ENCODE measurements around the gene INVS.
"Not testable (repeated sequence)": the region's sequence is repeated elsewhere in the genome, so short reads cannot be mapped to it uniquely, and the experiment has no call there.

Gene INVS

DNA sequence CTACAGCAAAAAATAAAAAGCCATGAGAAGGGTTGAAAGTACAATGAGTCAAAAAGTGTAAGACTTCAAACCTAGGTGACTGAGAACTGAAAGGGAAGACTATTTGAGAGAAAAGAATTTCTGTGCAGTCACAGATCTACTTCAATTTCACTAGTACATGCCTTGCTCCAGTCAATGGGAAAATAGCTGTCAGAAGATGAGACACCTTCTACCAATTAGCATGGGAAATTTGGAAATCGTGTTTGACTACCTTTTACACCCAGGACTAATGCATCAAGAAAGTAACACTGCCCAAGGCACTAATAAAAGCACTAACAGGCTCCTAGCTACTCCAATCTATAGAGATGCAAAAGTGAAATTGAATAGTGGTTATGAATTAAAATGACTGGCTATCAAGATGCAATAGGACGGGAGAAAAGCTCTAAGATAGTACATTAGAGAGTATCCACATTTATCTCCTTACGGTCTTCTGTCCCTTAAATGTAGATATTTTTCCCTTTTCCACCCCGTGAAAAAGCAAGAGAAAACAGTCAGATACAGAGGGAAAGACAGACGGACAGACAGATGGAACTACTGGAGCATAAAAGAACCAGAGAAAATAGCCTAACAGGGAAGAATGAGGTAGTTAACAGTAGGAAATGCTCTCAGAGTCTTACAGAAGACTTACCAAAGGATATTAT lies 15.5 kb upstream of the INVS start:
- no peak for DNase-seq

DNA sequence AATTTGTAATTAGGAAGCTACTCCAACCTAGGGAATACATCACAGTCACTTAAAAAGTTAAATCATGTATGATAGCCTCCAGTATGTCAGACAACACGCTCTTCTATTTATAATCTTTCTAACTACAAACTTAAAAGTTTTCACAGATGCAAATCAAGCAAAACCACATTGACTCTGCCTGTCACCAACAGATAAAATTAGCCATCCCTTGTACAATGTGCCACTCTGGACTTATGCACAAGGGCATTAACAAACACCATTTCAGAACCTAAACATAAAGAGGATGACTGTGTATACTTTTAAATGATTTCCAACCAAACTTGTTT lies 15.0 kb upstream of the INVS start:
- DNase-seq: no peak

DNA sequence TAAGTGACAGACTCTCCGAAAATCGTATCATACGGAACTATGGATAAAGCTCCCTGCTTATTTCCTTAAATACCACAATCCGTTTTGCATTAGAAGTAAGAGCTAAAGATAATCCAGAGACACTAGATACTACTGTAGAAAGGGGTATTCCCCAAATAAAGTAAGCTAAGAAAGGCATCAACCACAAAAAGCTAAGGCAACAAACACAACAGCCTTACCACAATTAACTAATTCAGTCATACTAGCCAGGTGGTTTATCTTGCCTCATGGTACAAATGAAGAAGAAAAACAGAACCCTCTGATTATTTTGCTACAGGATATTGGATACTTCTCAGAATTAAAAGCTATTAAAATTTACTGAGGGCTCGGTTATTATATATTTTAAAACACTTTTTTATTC lies 14.3 kb upstream of the INVS start:
- DNase-seq: no peak

DNA sequence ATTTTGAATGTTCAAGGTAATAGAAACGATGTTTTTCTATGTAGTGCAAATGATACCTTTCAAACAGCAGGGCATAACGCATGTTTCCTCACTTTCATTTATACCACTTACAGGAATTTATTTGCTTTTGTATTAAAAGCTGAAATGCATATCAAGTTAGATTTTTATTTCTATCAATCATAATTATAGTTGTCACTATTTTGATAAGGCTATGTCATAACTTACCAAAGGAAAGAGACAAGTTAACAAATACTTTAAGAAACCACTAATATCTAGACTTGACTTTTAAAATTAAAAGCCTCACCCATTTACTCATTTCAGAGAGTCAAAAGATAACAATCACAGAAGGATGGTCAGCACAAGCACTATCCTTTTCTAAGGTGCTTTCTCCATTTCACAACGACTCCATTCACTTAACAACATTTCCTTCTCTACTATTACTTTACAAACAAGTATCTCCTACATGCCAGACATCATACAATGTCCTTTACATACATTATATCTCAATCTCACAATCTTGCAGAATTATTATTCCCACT lies 12.9 kb upstream of the INVS start:
- no peak for DNase-seq

DNA sequence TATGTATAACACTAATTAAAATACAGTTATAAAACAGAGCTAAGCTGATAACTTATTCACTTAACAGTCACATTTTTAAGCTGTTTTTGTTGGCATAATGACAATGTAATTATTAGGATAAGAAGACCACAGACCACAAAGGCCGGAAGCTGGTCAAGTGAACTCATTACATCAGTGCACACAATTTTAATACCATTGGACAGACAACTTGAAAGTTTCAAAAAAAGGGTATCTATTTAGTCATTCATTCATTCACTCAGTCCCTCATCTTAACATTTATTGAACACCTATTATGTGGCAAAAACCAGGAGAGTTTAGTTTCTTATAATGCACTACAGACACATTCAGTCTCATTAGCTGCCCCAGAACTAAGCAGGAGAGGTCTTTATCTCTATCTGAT lies 11.8 kb upstream of the INVS start:
- no peak for DNase-seq

DNA sequence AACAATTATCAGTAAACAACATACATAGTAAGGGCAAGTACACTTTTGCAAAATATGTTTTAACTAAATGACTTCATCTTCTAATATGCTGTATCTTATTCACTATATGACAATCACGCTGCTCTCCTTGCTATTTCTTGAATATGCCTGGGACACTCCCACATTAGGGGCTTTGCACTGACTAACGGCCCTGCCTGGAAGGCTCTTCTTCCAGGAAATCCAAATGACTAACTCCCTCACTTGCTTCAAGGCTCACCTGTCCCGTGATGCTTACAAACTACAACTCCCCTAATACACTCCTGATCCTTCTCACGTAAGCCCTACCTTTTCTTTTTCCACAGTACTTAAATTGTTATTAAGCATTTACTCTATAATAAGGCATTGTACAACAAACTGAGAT lies 10.8 kb upstream of the INVS start:
- DNase-seq: no peak

DNA sequence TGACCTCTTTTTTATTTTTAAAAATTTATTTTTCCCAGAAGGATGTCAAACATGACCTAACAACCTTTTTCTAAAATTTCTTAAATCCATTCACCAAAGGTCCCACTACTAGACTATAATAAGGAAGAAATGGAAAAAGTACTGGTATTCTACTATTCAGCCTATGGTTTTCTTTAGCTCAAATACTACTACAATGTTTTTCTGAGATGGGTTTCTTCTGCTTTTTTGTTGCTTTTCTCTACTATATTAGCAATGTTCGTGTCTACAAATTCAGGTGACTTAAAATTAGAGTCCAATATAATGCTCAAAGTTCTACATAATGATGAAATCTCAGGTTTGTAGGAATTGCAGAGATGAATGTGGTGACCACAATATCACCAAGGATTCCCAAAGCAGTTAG lies 8.2 kb upstream of the INVS start:
- DNase-seq: no peak

DNA sequence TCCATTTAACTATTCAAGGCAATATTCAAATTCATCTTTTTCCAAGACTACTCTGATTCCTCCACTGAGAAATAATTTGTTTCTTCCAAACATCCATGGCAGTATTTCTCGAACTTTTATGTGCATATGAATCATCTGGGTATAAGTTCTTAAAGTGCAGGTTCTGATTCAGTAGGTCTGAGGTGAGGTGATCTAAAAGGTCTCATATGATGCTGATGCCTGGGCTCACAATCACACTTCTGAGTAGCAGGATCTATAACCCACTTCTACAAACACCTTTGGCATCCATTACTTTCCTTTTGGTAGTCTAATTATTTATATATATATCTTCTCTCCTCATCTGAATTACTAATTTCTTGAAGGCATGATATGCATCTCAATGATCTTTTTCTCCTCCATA lies 7.4 kb upstream of the INVS start:
- DNase-seq: no peak

DNA sequence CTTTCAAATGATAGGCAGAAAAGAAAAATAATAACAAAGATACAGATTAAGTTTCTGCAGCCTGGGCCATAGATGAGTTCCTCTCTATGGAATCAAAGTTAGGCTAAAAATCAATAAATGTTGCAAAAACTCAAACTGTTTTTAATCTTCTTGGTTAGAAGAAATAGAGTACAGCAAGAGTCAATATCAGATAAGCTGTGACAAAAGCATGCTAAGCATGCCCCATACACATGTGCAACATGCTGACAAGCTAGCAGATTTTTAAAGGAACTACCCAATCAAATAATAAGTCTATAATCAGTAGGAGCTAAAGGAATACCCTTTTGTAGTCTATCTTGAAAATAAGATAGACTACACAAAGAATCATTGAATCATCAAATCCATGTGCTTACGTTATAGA lies 7.0 kb upstream of the INVS start:
- no peak for DNase-seq

DNA sequence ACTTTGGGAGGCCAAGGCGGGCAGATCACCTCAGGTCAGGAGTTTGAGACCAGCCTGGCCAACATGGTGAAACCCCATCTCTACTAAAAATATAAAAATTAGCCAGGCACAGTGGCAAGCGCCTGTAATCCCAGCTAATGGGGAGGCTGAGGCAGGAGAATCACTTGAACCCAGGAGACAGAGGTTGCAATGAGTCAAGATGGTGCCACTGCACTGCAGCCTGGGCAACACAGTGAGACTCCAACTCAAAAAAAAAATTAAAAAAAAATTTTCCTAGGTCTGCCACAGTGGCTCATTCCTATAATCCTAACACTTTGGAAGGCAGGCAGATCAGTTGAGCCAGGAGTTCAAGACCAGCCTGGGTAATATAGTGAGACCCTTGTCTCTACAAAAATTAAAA lies 4.6 kb upstream of the INVS start:
- not testable (repeated sequence) for DNase-seq

DNA sequence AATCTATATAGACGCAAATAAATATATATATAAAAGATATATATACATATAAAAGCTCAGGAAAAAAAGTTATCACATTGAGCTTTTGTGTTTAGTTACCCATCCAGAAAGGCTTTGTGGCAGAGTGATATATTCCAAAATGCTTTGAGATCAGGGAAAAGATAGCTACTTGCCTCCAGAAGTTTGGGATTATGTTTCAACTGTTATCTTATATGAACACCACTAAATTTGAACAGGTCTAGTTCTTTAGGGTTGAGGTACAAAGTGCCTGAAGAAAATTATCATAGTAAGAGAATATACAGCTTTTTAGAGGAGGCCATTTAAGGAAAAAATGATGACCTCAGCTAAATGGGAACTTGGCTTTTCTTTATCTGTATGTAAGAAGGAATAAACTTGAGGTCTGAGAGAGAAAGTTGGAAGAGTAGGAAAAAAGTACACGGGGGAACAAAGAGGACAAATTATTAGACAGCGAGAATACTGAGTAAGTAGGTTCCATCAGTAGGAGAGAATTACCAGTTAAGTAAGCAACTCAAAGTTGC lies 2.6 kb upstream of the INVS start:
- no peak for DNase-seq

DNA sequence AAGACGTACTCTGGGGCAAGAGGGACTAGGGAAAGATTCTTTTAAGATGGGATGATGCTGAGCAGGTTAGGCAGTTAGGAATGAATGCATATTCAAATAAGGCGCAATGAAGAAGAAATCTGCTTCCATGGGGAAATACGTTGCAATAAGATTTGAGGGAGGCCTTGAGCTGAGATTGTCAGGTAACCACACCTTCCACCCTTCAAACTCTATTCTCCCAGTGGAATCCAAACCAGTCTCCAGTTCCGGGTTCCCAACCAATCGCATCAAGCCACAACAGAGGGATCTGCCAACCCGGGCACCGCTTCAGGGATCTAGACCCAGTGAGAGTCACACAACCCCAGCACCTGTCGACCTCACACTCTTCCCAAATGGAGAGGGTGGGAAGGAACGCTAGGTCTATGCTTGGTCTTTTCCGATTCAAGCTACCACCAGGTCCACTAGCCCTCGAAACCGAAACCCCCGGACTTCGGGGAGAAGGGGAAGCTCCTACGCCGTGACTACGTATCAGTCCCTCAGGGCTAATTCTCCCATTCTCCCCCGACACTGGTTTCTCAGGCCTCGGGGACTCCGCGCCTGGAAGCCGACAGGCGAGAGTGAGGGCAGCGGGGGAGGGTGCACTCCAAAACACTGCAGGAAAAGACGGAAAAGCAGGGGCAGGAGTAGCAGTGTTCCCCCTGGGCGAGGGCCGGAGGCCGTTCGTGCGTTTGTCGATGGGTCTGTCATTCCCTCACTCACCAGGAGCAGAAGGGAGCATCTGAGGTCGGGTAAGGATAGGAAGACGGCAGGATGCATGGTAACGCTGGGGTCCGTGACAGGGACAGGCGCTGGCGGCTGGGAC lies 777 bp upstream of the INVS start:
- DNase-seq: peak; percentile 28

DNA sequence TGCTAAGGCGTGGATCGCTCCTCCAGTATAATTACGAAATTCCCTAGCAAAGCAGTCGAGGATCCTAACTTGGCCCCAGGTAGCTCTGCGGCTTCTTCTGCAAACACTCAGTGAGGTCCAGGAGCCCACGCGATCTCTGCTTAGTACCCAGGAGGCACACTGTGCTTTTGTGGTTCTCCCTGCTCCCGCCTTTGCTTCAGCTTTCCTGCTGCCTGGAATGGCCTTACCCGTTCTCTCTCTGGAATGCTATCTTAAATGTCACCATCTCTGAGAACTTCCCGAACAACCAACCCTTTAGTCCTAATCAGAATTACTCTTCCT lies 639 bp downstream of the INVS start:
- no peak for DNase-seq

DNA sequence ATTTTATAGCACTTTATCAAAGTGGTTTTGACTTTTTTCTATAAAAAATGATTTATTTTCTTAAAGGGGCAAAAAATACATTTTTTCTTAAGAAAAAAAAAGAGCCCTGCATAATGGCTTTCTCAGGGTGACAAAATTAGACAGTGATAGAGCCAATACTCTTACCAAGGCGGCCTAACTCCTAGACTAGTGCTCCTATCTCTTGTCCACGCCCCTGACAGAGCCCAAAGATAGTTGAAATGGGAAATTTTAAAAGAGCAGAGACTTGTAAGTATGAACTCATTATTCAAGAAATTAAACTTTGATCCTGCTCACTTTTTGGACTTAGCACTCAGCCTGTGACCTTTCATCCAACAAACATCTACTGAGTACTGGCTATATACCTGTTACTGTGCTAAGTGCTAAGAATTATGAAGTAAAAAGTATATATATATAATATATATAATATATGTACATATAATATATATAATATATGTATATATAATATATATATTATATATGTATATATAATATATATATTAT lies 1.2 kb downstream of the INVS start:
- DNase-seq: no peak

DNA sequence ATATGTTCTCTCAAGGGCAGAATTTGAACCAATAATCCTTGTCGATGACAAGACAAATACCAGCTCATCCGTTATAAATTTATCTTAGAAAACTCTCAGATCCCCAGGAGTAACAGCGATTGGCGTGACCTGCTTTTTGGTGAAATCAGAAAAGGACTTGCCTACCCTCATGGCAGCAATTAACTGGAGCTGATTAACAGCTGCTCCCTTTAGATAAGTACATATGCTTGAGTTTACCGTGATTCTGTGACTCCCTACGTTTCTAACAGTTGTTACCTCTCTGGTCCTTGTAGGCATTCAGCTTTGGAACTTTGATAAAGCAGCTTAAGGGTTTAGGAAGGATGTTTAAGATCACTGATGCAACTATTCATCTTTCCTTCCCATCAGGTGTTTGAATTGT lies 2.6 kb downstream of the INVS start:
- no peak for DNase-seq

DNA sequence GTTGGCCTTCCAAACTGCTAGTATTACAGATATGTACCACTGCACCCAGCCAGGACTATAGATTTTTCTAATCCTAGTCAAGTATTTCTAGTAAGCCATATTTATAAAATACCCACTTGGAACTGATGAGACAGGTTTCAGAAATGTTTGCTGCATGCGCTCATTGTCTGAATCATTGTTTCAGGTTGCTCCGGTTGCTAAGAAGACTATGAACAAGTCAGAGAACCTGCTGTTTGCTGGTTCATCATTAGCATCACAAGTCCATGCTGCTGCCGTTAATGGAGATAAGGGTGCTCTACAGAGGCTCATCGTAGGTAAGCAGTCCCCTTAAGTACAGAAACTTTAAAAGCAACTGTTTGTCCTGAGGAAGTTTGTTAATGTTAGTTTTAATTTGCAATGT lies 5.3 kb downstream of the INVS start:
- DNase-seq: no peak

DNA sequence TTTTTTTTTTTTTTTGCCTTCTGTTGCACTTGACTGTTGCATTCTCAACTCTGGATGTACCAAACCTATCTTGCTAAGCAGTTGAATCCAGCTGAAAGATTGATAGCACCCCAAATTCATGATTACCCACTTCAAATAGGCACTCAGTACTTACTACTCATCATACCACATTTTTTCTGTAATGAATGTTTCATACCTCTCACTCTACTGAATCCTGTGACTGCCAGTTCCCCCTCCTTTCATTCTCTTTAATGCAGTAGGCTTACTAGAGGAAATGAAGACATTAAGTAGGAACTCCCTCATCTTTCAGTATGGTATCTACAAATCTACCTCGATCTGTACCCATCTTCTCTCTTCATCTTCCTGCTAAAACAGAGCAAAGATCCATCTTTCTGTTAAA lies 6.8 kb downstream of the INVS start:
- DNase-seq: no peak

DNA sequence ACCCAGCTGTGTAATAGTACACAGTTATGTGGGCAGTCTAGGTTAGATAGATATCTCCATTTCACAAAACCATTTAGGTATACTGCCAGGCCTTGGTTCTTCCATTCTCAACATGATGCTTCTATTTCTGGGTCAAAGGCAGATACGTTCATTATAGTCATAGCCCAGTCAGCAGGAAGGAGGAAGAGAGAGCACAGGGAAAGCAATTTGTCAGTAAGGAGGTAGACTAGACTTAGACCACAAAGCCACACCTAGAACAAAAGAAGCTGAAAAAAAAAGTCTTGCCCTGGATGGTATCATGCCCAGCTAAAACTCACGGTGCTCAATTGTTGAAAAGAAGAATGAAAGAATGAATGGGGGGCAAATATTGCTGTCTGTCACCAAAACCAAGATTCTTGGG lies 7.6 kb downstream of the INVS start:
- no peak for DNase-seq

DNA sequence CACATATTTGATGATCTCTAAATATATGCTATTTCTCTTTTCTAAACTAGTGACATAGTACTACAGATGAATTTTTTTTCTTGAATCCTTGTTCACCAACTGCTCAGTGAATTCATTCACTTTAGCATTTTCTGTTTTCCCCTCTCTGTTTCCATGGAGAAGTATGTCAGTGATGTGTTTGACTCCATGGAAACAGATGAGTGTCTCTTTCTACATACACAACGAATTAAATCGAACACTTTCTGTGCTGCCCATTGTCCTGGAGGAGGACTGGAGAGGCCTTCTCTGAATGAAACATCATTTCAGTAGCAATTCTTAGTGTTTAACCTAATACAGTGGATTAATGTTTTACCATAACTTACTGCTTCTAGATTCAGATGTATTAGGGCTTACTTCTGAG lies 9.5 kb downstream of the INVS start:
- DNase-seq: no peak

DNA sequence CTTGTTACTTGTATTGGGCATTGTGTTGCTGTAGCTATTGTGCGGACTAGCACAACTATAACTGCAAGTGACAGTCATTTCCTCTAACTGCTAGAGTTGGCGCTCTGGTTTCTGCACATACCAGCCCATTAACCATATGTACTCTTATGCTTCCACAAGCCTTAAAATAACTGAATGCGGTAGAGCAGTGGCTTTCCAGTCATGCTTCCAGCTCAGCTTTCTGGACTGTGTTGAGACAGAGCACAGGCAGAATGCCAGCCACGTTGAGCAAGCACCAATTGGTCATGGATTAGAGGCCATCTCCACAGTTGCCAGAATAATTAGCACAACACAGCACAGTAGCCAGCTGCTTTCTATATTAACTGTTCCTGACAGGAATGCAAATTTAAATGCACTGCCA lies 12.2 kb downstream of the INVS start:
- no peak for DNase-seq

DNA sequence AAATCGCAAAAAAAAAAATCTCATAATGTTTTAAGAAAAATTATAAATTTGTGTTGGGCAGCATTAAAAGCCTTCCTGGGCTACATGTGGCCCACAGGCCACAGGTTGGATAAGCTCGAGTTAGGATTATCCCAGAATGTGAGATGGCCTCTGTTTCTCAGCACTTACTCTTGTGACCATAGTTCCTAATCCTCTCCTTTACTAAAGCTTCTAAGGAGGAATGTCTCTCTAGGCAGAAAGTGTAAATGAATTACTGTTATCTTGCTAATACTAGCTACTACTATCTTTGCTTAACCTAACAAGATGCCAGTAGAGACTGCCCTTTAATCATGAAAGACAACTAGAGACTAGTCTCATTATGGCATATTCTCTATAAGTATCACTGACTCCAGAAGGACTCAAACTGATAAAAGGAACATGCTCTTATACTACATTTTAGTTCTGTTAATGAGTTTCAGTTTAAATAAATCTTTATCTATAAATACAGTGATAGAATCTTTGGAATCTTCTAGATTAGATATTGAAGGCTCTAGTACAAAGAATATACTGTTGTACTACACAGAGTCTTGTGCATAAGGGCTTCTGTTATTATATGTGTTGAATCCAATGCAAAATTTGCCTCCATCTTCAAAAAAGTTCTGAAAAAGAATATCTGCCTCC lies 13.8 kb downstream of the INVS start:
- DNase-seq: no peak

DNA sequence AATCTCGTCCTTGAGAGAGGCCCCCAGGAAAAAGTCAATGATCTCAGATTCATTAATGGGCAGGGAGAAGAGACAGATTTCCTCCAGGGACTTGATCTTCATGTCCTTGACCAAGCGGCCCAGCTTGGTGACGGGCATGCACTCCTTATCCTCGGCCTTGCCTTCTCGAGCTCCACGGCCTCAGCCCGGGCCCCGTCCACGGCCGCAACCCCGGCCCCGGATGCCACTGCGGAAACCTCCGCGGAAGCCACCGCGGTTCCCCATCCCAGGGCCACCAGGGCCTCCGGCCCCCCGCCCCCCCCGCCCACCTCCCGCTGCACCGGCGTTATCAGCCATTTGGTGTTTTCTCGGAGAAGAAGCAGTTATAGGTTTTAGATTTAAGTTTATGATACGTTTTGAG lies 18.3 kb downstream of the INVS start:
- DNase-seq: no peak

DNA sequence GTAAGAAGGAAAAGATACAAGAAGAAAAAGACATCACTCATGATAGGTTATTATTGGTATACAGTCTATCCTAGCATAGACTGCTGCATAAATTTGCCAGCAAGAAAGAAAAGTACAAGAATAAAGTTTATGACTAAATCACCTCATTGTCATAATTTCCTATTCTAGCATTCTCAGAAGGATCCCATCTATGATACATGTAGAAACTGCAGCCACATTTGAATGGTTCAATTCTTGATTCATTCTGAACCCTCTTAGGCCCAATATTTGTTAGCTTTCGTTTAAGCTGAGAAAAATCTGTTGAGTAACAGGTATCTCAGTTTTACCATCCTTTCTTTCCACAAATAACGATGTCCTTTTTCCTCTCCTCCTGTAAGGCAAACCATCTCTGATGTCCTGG lies 21.2 kb downstream of the INVS start:
- DNase-seq: no peak

DNA sequence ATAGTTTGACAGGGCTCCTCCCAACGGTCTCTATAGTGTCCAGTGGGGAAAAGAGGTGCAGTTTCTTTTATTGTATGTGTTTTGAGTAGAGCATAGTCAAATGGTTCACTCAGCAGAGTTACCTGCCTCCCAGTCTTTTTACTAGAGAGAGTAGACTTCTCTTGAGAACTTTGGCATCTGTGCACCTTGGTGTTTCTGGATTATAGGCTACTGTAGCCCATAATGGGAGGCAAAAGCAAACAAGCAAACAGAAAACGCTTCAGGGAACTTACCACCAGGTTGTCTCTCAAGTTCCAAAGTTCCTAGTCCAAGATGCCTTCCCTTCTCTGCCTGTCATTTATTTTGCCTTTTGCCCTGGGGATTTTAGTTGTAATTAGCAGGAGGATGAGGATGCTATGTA lies 26.2 kb downstream of the INVS start:
- DNase-seq: no peak

Data from effector CD8-positive, alpha-beta T cell (primary cell).